Muscle of back (tissue), 11 donors: ENCODE results near the gene PCGF2. TPM values are rescaled to one million over a fixed set of nuclear protein-coding genes. Genes with fewer than 3 reads are reported as not detected.
A peak's percentile ranks its signal among the peaks of the same experiment; 100 is the strongest.

ENCODE experiments used
- DNase-seq, 3 donors: peaks; one replicate each; pipeline versions ENCODE4 v3.0.0 to v3.0.0-alpha.2; 2013
- polyA plus RNA-seq, 10 donors: library from polyadenylated mRNA; unstranded; fragments of 120-200 nt; gene quantifications; one replicate each; pipeline ENCODE4 v1.2.1, GENCODE V29; 2013; ENCODE audit not compliant: insufficient read length in 10 of 10

Gene PCGF2
- polyA plus RNA-seq, 10 donors = 28.1 to 44.9 (median 34.3) TPM

DNA sequence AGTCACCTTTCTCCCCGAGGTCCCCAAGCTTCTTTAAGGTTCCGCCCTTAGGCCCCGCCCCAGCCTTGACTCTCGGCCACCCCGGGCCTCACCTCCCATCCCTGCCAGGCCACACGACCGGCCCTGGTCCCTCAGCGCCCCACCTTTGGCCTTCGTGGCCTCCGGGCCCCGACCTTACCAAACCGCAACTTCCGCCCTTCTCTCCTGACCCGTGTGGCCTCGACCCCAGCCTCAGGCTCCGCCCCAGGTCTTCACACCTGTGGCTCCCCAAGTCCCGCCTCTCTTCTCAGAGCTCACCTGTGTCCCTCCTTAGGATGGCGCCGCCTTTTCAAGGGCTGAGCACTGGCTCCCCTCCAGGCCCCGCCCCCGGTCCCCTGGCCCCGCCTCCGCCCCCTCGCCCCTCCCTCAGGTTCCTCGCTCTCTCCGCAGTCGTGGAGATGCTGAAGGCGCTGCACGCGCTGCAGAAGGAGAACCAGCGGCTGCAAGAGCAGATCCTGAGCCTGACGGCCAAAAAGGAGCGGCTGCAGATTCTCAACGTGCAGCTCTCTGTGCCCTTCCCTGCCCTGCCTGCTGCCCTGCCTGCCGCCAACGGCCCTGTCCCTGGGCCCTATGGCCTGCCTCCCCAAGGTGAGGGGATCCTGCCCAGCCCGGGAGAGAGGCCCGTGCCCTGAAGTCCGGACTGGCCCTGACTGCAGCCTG, 28.0 kb downstream of the PCGF2 start:
- DNase-seq = no peak

DNA sequence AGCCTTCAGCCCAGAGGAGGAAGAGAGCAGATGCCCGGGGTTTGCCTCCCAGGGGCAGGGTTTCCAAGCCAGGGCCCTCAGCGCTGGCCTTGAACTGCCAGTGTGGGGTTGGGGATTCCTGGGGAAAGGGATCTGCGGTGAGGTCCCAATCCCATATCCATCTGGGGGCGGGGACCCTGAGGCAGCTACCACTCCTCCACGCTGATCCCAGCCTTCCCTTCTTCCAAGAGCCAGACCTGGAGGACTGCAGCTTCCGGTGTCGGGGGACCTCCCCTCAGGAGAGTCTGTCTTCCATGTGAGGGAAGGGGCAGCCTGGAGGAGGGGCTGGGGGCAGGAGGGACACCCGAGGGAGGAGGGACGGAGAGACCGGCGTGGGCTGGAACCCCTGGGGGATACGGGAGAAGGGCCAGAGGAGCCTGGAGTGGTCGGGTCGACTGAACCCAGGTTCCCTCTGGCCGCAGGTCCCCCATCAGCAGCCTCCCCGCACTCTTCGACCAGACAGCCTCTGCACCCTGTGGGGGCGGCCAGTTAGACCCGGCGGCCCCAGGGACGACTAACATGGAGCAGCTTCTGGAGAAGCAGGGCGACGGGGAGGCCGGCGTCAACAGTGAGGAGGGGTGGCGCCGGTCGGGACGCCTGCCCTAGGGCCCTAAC, 28.7 kb downstream of the PCGF2 start:
- DNase-seq = no peak

DNA sequence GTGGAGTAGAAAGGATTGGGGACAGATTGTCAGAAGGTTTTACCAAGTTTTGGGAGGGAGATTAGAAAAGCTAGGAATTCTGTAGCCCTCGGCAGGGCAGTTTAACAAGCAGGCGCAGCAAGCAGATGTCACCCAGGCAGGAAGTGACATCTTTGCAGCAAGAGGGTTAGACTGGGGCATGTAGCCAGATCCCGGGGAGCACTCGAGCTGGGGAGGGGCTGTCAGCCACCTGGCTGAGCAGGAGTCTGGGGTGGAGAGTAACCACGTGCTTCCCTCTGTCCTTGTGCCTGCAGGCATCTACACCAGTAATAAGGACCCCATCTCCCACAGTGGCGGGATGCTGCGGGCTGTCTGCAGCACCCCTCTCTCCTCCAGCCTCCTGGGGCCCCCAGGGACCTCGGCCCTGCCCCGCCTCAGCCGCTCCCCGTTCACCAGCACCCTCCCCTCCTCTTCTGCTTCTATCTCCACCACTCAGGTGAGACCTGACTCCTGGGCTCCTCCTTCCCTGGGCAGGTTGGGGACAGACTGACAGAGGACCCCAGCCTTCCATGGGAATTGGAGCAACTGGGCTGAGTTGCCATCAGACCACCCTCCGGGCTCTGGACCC, 30.9 kb downstream of the PCGF2 start:
- no peak for DNase-seq

DNA sequence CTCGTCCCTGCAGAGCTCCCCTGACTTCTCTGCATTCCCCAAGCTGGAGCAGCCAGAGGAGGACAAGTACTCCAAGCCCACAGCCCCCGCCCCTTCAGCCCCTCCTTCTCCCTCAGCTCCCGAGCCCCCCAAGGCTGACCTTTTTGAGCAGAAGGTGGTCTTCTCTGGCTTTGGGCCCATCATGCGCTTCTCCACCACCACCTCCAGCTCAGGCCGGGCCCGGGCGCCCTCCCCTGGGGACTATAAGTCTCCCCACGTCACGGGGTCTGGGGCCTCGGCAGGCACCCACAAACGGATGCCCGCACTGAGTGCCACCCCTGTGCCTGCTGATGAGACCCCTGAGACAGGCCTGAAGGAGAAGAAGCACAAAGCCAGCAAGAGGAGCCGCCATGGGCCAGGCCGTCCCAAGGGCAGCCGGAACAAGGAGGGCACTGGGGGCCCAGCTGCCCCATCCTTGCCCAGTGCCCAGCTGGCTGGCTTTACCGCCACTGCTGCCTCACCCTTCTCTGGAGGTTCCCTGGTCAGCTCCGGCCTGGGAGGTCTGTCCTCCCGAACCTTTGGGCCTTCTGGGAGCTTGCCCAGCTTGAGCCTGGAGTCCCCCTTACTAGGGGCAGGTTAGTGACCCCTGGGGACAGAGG, 31.6 kb downstream of the PCGF2 start:
- DNase-seq = no peak

DNA sequence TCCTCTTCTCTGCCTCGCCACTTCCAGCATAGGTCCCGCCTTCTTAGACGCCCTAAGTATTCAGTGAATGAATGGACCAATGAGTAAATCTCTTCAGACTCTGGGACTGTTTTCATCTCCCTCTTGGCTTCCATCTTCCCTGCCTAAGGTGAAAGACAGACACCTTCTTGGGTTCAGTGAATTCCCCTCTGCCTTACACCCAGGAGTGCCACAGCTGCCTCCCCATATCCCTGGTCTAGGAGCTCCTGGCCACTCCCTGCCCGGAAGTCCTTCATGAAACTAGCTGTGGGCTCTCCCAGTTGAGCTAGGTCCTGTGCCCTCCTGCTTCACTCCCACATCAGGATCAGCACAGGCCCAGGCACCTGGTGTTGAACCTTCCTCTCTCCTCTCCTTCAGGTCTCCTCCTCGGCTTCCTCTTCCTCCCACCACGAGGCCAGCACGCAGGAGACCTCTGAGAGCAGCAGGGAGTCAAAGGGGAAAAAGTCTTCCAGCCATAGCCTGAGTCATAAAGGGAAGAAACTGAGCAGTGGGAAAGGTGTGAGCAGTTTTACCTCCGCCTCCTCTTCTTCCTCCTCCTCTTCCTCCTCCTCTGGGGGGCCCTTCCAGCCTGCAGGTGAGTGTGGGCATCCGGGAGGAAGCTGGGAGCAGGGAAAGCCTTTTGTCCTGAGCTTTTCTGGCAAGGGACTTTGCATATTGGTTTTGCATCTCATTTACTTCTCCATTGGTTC, 32.8 kb downstream of the PCGF2 start:
- DNase-seq = no peak

DNA sequence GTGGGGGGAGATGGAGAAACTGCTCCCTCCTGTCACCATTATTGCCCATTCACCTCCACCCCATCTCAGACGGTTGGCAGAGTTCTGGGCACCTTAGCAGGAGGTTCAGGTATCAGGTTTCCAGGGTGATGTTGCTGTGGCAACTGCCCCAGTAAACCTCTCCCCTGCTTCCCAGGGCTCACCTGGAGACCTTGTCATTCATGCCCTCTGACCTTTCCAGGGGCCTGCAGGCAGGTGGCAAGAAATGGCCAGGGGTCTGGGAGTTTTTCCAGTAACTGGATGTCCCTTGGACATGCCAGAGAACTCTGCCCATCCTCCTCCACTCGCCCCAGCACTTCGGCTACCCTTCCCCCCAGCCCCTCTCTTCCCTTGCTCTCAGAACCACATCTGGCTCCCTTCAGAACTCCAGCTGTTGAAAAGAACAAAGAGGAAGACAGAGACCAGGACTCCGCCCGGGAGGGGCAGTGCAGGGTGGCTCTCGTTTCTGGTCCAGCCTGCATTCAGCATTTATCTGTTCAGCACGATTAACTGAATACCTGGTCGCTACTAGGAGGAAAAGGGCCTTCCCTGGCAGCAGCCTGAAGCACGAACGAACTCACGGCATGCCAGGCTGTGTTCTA, 34.6 kb downstream of the PCGF2 start:
- DNase-seq = no peak

DNA sequence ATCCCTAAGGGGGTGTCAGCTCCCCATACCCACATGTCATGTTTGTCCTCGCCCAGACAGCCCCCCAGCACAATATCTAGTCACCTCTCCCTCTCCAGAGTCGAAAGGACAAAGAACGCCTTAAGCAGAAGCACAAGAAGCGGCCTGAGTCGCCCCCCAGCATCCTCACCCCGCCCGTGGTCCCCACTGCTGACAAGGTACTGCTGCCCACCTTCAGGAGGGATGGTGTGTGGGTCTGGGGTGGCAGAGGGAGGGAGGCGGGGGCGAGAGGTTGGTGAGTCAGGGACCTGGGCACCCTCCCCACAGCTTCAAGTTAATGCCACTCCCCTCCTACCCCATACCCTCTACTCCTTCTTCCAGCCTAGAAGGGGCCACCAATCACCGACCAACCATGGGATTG, 35.5 kb downstream of the PCGF2 start:
- DNase-seq = no peak

DNA sequence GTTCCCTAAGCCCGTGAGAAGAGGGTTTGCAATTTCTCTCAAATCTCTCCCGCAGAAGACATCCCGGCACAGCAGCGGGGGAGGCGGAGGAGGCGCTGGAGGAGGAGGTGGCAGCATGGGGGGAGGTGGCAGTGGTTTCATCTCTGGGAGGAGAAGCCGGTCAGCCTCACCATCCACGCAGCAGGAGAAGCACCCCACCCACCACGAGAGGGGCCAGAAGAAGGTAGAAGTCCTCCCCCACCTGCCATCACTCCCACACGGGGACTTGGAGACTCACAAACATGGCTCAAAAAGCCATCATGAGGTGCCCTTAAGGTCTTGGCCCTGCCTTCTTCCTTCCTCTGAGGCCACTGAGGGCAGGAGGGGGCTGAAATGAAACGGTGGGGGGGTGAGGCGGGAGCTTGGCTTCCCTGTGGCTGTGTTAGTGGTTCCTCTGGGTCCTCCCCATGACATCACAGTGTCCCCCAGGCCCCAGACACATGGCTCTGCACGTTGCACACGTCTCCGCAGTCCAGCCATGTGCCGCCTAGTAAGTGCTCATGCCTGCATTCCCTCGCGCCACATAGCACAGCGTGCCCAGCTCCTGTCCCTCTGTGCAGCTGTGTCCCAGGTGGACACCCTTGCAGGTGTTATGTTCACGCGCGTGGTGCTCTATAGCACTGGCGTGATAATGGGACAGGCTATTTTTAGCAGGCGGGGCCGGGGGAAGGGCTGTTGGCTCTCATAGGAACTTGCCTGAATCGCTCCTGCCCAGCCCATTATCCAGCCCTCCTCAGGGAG, 36.2 kb downstream of the PCGF2 start:
- DNase-seq = no peak

DNA sequence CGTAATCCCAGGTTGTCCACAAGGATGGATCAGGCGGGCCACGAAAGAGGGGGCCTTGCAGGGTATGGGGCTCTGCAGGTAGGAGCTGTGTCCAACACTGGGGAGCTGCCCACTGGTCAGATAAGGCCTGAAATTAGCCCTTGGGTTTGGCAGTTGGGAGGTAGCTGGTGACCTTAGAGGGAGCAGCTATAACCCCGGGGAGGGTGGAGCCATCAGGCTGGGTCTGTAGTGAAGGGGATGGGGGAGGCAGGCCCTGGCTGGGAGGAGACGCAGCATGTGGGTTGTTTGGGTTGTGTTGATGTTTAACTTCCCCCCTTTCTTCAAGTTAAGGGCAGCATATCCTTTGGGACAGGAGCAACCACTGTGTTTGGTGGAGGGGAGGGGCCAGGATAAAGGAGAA, 37.2 kb downstream of the PCGF2 start:
- DNase-seq = no peak

DNA sequence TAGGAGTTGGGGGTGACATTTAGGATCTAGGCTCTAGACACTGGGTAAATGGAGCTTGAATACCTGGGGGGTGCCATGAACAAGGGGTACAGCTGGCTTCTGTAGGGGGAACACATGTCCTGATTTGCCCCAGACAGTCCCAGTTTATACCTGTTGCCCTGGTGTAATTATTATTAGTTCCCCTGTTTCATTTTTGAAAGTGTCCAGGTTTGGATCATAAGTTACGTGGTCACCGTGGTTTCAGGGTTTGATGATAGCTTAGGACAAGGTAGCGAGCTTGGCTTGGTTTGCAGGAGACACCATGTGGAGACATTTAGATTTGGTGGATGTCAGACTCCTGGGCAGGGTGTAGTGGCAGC, 37.6 kb downstream of the PCGF2 start:
- no peak for DNase-seq

DNA sequence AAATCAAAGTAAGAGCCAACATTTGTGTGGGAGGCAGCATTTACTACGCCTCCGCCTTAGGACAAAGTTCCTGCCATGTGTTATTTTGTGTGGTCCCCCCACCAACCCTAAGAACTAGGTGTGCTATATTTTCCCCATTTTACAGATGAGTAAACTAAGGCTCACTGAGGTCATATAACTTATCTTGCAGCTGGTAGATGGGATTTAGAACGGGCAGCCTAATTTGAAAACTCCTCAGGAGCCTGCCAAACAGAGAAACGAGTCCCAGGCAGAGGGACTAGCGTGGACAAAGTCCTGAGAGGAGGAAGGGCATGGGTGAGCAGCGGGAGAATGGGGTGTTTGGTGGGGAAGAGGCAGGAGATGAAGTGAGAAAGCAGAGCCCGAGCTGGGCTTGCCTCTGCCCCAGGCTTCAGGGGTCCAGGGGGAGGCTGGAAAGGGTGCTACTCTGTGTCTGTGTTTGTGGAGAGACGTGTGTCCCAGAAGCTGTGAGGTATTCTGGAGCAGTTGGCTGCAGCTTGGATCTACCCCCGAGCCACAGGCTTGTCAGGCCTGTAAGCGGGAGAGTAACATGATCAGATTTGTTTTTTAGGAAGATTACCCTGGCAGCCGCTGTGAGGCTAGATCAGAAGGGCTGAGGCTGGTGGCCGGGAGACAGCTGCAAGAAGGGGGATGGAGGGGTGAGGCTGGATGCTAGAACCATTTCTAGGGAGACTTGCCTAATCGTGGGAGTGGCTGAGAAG, 38.1 kb downstream of the PCGF2 start:
- DNase-seq = peak in 2 of 3 donors; percentile 51 to 61

DNA sequence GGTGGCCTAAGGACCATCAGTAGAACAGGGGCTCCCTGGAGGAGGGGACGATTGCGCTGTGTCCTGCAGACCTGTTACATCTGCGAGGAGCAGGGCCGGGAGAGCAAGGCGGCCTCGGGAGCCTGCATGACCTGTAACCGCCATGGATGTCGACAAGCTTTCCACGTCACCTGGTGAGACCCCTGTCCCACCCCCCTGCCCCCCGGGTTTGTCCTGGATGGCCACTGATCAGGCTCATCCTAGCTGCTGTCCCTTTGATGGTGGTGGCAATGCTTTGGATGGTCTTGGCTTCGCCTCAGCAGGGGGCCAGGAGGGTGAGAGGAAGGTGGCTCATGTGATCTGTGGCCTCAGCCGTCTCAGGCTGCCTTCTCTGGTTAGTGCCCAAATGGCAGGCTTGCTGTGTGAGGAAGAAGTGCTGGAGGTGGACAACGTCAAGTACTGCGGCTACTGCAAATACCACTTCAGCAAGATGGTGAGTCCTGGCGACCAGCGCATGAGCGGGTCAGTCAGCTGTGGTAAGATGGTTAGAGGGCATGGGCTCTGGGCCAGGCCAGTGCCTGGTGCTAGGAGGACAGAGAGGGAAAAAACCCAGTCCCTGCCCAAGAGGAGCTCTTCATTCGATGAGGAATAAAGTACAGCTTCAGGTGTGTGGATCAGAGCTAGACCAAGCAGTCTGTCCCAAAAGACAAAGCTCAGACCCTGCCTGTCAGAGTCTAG, 38.9 kb downstream of the PCGF2 start:
- DNase-seq = no peak

DNA sequence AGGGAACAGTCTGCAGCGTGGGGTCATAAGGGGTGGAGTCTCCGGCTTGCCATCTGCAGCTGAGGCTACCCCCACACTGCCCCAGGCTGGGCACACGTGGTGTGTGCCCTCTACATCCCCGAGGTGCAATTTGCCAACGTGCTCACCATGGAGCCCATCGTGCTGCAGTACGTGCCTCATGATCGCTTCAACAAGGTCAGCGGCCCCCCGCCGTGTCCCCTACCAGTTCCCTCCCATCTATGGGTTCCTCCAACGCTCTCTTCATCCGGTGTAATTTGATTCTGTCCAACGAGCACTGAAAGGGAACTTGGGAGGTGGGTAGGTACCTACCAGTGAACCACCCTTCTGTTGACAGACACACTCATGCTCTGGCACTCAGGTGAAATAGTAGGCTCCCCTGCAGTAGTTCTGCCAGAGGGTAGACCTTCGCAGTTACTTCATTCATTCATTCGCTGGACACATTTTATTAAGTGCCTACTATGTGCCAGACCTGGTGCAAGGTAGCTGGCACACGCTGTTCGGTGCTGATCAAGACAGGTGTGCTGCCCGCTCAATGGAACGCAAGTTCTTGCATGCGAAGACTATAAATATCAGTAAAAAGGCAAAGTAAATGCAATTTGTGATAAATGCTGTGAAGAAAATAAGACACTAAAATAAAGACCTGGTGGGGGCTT, 40.3 kb downstream of the PCGF2 start:
- peak in 1 of 3 donors; percentile 2 for DNase-seq

DNA sequence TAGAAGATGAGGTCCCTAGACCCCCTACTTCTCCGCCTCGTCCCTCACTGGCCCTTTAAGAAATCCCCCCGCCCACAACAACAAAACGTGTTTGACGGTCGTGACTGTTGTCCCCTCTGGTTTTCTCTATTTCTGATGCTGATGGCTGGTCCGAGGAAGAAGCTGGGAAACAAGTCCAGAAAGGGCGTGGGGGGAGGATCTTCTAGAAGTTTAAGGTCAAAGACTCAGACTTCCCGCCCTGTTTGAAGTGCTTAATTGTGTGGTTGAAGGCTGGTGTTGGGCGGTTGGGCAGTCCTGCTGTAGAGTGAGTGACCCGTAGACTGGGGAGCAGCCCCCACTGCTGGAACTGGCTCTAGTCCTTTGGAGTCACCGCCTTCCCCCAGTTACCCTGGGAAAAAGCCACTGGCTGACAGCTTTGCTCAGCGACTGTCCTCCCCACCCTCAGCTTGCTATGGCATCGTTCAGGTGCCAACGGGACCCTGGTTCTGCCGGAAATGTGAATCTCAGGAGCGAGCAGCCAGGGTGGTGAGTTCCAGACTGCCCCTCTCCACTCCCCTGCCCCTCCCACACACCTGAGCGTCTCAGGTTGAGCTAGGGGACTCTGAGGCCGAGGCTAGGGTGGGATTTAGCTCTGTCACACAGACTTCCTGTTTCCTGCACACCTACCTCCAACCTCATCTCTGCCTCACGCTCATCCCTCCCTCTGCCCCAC, 41.5 kb downstream of the PCGF2 start:
- DNase-seq = peak in 1 of 3 donors; percentile 61

DNA sequence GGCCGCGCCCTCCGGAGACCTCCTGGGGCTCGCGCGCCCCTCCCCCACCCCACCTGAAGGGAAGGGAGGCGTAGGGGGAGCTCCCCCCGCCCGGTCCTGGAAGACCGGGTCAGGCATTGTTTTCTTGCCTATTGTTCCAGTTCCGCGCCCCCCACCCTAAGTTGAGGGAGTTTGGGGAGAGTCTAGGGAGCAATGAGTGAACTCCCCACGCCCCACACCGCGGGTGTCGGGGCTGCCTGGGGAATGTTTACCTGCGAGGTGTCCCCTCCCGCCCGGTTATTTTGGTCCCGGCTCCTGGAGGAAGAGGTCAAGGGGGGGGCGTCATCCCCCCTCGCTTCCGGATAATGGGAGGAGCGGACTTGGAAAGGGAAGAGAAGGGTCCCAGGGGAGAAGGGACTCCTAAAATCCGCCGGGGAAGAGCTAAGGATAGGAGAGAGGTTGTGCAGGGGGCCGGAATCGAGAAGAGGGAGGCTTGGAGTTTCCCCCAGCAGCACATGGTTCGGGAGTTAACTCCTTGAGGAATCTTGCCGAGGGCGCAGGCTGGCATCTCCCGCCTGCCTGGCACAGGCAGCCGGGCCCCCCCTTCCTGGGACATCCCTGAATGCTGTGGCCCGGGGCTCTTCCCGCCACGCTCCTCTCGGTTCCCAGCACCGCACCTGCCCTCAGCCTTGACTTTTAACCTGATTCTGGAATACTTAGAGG, 42.2 kb downstream of the PCGF2 start:
- peak in 2 of 3 donors; percentile 59 to 74 for DNase-seq

DNA sequence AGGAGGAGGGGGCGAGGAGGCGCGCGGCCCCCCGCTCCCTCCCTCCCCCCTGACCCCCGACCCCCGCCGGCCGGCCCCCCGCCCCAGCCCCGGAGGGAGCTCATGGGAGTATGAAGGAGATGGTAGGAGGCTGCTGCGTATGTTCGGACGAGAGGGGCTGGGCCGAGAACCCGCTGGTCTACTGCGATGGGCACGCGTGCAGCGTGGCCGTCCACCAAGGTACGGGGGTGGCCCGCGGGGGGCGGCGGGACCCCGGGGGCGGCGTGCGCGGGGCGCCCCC, 42.7 kb downstream of the PCGF2 start:
- DNase-seq = no peak

DNA sequence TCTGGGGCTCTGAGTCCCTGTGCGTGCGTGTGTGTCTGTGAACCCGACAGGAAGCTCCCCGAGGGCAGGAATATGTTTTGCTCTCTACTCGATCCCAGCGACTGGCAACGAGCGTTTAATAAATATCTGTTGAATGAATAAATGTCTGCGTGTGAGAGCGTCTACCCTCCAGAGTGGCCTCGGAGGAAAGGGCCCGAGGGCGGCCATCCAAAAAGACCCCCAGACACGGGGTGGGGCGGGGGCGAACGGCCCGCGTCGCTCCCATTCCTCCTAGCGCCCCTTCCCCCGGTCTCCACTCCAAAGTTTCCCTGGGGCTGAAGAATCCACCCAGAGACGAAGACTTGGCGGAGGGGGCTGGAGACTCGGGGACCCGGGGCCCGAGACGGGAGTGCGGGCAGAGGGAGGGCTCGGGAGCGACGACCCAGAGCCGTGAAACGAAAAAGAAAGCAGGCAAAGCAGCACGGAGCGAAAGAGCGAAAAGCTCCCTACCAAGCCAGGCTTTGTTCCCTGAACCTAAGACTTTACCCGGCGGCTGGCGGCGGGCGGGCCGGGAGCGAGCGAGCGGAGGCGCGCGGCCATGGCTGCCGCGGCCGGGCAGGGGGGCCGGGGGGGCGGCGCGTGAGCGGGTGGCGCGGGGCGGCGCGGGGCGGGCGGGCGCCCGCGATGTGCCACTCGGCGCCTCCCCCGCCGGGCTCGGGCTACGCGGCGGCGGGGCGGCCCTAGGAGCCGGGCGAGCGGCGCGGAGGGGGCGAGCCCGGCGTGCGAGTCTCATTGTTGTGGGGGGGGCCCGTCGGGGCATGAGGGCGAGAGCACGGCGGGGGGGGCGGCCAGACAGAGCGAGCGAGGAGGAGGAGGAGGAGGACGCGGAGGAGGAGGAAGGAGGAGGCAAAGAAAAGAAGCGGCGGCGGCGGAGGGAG, 43.3 kb downstream of the PCGF2 start, which contains the start of gene MLLT6:
TSS of gene MLLT6 (plus strand) at position 668 of the 917 bp plus-strand sequence. CDS start 360 bp downstream, outside the sequence.
- peak; percentile 80 to 92 (median 82) for DNase-seq
